HG03521 (cell line): ENCODE results near the gene PLLP.
"Not testable (repeated sequence)": the region's sequence is repeated elsewhere in the genome, so short reads cannot be mapped to it uniquely, and the experiment has no call there.

Source experiments
- ATAC-seq: cut with Tn5 transposase; IDR thresholded peaks from one replicate; pipeline ENCODE4 v1.9.1; 2021; ENCODE audit warnings: mild to moderate bottlenecking, moderate library complexity; ENCODE audit not compliant: unreplicated experiment

Gene PLLP

GRCh38 chr16:57273826-57274225 is 10.6 kb downstream of the PLLP start:
- no peak for ATAC-seq

- no peak for ATAC-seq
Observed at GRCh38 chr16:57273359-57273758, 11.1 kb downstream of the PLLP start.

- no peak for ATAC-seq
Observed at GRCh38 chr16:57271867-57272495, 12.5 kb downstream of the PLLP start.

- ATAC-seq = no peak
Observed at GRCh38 chr16:57271063-57271345, 13.5 kb downstream of the PLLP start.

- ATAC-seq = no peak
Observed at GRCh38 chr16:57270221-57271062, 14.0 kb downstream of the PLLP start.

- ATAC-seq = no peak
Observed at GRCh38 chr16:57268804-57269800, 15.4 kb downstream of the PLLP start.

GRCh38 chr16:57267343-57267742 is 17.1 kb downstream of the PLLP start:
- ATAC-seq = not testable (repeated sequence)

GRCh38 chr16:57266531-57267260 is 17.8 kb downstream of the PLLP start:
- no peak for ATAC-seq

- no peak for ATAC-seq
Observed at GRCh38 chr16:57265850-57266530, 18.5 kb downstream of the PLLP start.

GRCh38 chr16:57264950-57265371 is 19.5 kb downstream of the PLLP start:
- ATAC-seq = no peak

- ATAC-seq = no peak
Observed at GRCh38 chr16:57264381-57264780, 20.1 kb downstream of the PLLP start.

- no peak for ATAC-seq
Observed at GRCh38 chr16:57263541-57264351, 20.7 kb downstream of the PLLP start.

- ATAC-seq = no peak
Observed at GRCh38 chr16:57262841-57263540, 21.5 kb downstream of the PLLP start.

- no peak for ATAC-seq
Observed at GRCh38 chr16:57261806-57262205, 22.7 kb downstream of the PLLP start.

- no peak for ATAC-seq
Observed at GRCh38 chr16:57260294-57260929, 24.1 kb downstream of the PLLP start.

GRCh38 chr16:57258910-57259475 is 25.5 kb downstream of the PLLP start:
- no peak for ATAC-seq

- no peak for ATAC-seq
Observed at GRCh38 chr16:57258226-57258909, 26.1 kb downstream of the PLLP start.
